Uterus (tissue), 2 donors: ENCODE results near the gene ISLR.

Experiments used
- CTCF ChIP-seq, 4 experiments: fragments of 200-600 bp in 2 of 4; fragments of 450-650 bp in 2 of 4; sonication (generic) in 2 of 4; IDR thresholded peaks; one replicate each; pipeline ENCODE4 v1.5.1; 2016 to 2019; ENCODE audit warnings: antibody characterized with exemption in 4 of 4, mild to moderate bottlenecking in 2 of 4, moderate library complexity in 1 of 4
- POLR2A ChIP-seq, 2 donors: fragments of 450-650 bp; IDR thresholded peaks; one replicate each; pipeline ENCODE4 v1.6.1; 2016; ENCODE audit warnings: antibody characterized with exemption in 2 of 2, mild to moderate bottlenecking in 1 of 2, moderate library complexity in 1 of 2

GRCh38 chr15:74155766-74156417 lies 17.6 kb upstream of the ISLR start:
- TF ChIP-seq CTCF (IDR thresholded peaks at IDR 0.05) (no peak), POLR2A (IDR thresholded peaks at IDR 0.05) (no peak)
